ENCODE data around the gene CRABP2. TPM values are rescaled to one million over a fixed set of nuclear protein-coding genes. Genes with fewer than 3 reads are reported as not detected.

Gene CRABP2
- total RNA-seq, 1 donor from 2014 or later, result 110 TPM

- H3K4me2 ChIP-seq, result peak overlapping the region; percentile 96
- no peaks in the 10 kb centered on the region for H4K20me1 ChIP-seq (ENCODE audit: low read depth)
- H3K4me3 Mint-ChIP-seq, result no peak overlapping the region
- no peaks in the 10 kb centered on the region for H3K36me3 ChIP-seq
- H3K79me2 ChIP-seq (ENCODE audit: low read depth), result no peaks in the 10 kb centered on the region
- no peak overlapping the region for H3K9ac ChIP-seq
- peaks cover 21% of the 10 kb centered on the region for H3K27me3 Mint-ChIP-seq (ENCODE audit: insufficient read depth, low read depth)
- no peak overlapping the region for H3K27ac ChIP-seq
- H3K4me3 ChIP-seq, result no peak overlapping the region
- H3K27me3 ChIP-seq, result no peaks in the 10 kb centered on the region
- H3K4me1 Mint-ChIP-seq, result peaks cover 62% of the 10 kb centered on the region
- H3K27ac Mint-ChIP-seq, result peak overlapping the region; percentile 74
- H3K9me3 Mint-ChIP-seq, result no peaks in the 10 kb centered on the region
- H3F3A ChIP-seq (ENCODE audit: low read depth), result peaks cover 64% of the 10 kb centered on the region
- no peak for TF ChIP-seq CTCF (IDR thresholded peaks at IDR 0.05)
- no peak for TF ChIP-seq EZH2phosphoT487 (IDR thresholded peaks at IDR 0.05)
- no peak for TF ChIP-seq EZH2 (IDR thresholded peaks at IDR 0.05)
- H2AFZ ChIP-seq (replicated peaks), result no peak overlapping the region
- H3K4me1 ChIP-seq, result peaks cover 54% of the 10 kb centered on the region
- H3K9me3 ChIP-seq (ENCODE audit: low read depth), result no peaks in the 10 kb centered on the region
- DNase-seq (ENCODE audit: low spot score), result peak; percentile 38
- H3K36me3 Mint-ChIP-seq, result peaks cover 8% of the 10 kb centered on the region
Measured at GRCh38 chr1:156711011-156711817, 5.8 kb upstream of the CRABP2 start.

- Histone ChIP-seq H3K9ac (no peak overlapping the region), H2AFZ (replicated peaks) (no peak overlapping the region), H4K20me1 (ENCODE audit: low read depth) (no peaks in the 10 kb centered on the region), H3K4me2 (peak overlapping the region; percentile 96), H3K27me3 (peaks cover 4% of the 10 kb centered on the region), H3K9me3 (ENCODE audit: low read depth) (no peaks in the 10 kb centered on the region), H3F3A (ENCODE audit: low read depth) (peaks cover 77% of the 10 kb centered on the region), H3K27ac (no peak overlapping the region), H3K4me1 (peaks cover 55% of the 10 kb centered on the region), H3K79me2 (ENCODE audit: low read depth) (peaks cover 3% of the 10 kb centered on the region), H3K36me3 (no peaks in the 10 kb centered on the region), H3K4me3 (no peak overlapping the region)
- H3K36me3 Mint-ChIP-seq, result peaks cover 2% of the 10 kb centered on the region
- peaks cover 61% of the 10 kb centered on the region for H3K4me1 Mint-ChIP-seq
- H3K4me3 Mint-ChIP-seq, result peak overlapping the region; percentile 24
- H3K9me3 Mint-ChIP-seq, result no peaks in the 10 kb centered on the region
- TF ChIP-seq EZH2 (IDR thresholded peaks at IDR 0.05), result no peak
- TF ChIP-seq CTCF (IDR thresholded peaks at IDR 0.05), result no peak
- no peak for TF ChIP-seq EZH2phosphoT487 (IDR thresholded peaks at IDR 0.05)
- peaks cover 23% of the 10 kb centered on the region for H3K27me3 Mint-ChIP-seq (ENCODE audit: insufficient read depth, low read depth)
- H3K27ac Mint-ChIP-seq, result peak overlapping the region; percentile 84
- peak; percentile 14 for DNase-seq (ENCODE audit: low spot score)
Measured at GRCh38 chr1:156709757-156710489, 4.5 kb upstream of the CRABP2 start.

- H3K4me3 Mint-ChIP-seq, result peak overlapping the region; percentile 73
- peak overlapping the region; percentile 96 for H3K4me2 ChIP-seq
- no peaks in the 10 kb centered on the region for H3K36me3 ChIP-seq
- DNase-seq (ENCODE audit: low spot score), result peak; percentile 11
- H3K4me1 ChIP-seq, result peaks cover 60% of the 10 kb centered on the region
- peaks cover 13% of the 10 kb centered on the region for H3K27me3 ChIP-seq
- no peak for TF ChIP-seq EZH2 (IDR thresholded peaks at IDR 0.05)
- no peak for TF ChIP-seq EZH2phosphoT487 (IDR thresholded peaks at IDR 0.05)
- H3K27ac ChIP-seq, result peak overlapping the region; percentile 91
- no peaks in the 10 kb centered on the region for H3K36me3 Mint-ChIP-seq
- peaks cover 65% of the 10 kb centered on the region for H3K4me1 Mint-ChIP-seq
- no peak overlapping the region for H2AFZ ChIP-seq (replicated peaks)
- peaks cover 82% of the 10 kb centered on the region for H3F3A ChIP-seq (ENCODE audit: low read depth)
- H3K9me3 ChIP-seq (ENCODE audit: low read depth), result no peaks in the 10 kb centered on the region
- no peak overlapping the region for H3K4me3 ChIP-seq
- H3K9me3 Mint-ChIP-seq, result no peaks in the 10 kb centered on the region
- H3K79me2 ChIP-seq (ENCODE audit: low read depth), result peaks cover 12% of the 10 kb centered on the region
- no peak overlapping the region for H3K9ac ChIP-seq
- peaks cover 23% of the 10 kb centered on the region for H3K27me3 Mint-ChIP-seq (ENCODE audit: insufficient read depth, low read depth)
- H3K27ac Mint-ChIP-seq, result peak overlapping the region; percentile 84
- H4K20me1 ChIP-seq (ENCODE audit: low read depth), result peaks cover 6% of the 10 kb centered on the region
Measured at GRCh38 chr1:156709031-156709430, 3.6 kb upstream of the CRABP2 start.
